GM12892 (cell line): Measurements from ENCODE around the gene BICC1.

Source experiments
- POLR2A ChIP-seq: IDR thresholded peaks from 2 replicates; pipeline ENCODE4 v1.6.1; 2011; ENCODE audit warnings: low read depth, low read length, control low read depth
- POLR2AphosphoS5 ChIP-seq: IDR thresholded peaks from 2 replicates; pipeline ENCODE4 v1.6.1; 2011; ENCODE audit warnings: low read depth, low read length, control low read depth
- TAF1 ChIP-seq: IDR thresholded peaks from 2 replicates; pipeline ENCODE4 v1.6.1; 2011; ENCODE audit warnings: low read depth, mild to moderate bottlenecking, control low read depth, low read length, borderline replicate concordance

DNA sequence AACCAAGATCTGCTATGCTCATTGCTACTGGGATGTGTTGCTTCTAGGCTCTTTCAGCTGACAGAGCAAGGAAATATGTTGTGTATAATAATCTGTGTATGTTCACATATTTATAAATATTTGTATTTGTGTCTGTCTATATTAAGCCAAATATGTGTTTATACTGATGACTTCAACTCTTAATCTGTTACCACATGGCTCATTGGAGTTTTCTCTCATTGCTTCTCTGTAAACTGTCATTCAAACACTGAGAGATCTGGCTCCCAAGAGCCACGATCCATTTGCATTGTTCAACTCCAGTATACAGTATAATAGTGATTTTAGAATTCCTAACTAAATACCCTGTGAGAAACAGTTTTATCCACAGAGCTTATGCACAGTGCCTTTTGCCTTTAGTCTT lies 35.3 kb downstream of the BICC1 start:
- no peak for TF ChIP-seq POLR2AphosphoS5
- TF ChIP-seq POLR2A: no peak
- TF ChIP-seq TAF1: no peak
